ENCODE results near the gene LILRB3.
A peak's percentile ranks its signal among the peaks of the same experiment; 100 is the strongest.
"Not testable (repeated sequence)": the region's sequence is repeated elsewhere in the genome, so short reads cannot be mapped to it uniquely, and the experiment has no call there.

Gene LILRB3

DNA sequence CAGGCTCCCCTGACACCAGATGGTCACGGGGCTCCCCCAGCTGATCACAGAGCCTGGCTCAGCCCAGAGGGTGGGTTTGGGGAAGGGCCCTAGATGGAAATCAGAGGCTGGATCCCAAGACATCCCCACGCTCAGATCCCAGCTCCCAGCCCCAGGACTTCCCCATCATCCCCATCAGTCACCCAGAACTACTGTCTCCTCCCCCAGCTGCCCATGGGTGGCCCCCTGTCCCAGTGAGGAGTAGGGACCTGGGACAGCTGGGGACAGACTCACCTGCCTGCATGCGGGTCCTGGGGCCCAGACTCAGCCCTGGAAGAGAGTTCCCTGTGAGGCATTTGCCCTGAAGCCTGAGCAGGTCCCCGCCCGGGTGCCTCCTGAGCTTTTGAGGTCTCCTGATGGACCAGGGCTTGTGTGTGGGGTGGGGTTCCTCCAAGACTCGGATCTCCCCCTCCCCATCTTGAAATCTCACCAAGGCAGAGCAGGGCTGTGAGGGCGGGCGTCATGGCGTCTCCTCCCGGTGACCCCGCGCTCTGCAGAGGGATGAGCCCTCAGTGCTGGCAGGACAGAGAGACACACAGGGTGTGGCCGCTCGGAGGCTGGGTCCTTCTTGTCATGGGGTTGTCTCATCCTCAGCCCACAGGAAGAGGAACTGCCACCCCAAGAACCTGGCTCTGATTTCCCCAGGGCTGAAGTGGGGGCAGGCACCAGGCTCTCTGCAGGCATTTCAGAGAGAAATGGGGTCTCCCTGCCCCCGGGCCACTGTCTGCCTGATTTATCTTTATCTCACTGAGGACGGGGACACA lies at the start of gene LILRB3:
Gene LILRB3 (minus strand): TSS at position 534 of the 803 bp plus-strand sequence. CDS start 31 bp downstream, at position 503.
- peak in 1 of 2 donors; percentile 58 for DNase-seq

DNA sequence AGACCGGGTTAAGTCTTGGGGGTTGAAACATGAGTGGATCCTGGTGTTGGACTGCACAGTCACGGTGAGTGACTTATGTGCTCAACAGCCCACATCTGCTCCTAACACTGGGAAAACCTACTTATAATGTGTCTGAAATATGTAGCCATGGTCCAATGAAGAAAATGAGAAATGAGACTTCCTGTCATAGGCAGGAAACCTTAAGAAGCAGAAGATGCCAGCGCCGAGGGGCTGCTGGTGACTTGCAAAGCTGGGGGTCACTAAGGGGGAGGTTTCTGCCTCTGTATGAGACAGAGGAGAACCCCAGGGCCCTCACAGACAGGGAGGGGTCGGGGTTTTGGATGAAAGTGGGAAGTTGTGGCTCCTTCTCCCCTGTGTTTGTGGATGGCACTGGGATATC lies 49.4 kb upstream of the LILRB3 start:
- DNase-seq, result not testable (repeated sequence)

- peak in 1 of 2 donors; percentile 57 for DNase-seq
Measured at GRCh38 chr19:54271587-54271986, 48.8 kb upstream of the LILRB3 start.

DNA sequence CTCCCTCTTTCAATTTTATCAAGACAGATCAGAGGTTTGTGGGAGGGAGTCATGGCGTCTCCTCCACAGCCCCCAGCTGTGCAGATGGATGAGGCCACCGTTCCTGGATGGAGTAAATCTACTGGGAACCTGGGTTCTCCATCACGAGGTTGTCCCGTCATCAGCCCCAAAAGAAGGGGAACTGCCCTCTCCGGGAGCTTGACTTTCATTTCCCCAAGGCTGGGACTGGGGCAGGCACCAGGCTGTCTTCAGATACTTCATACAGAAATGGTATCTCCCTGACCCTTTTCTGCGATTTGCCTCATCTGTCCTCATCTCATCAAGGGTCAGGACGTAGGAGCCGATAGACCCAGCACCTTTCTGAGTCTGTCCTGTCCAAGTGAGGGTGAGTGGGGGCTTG lies 48.3 kb upstream of the LILRB3 start:
- DNase-seq, result peak in 1 of 2 donors; percentile 63

DNA sequence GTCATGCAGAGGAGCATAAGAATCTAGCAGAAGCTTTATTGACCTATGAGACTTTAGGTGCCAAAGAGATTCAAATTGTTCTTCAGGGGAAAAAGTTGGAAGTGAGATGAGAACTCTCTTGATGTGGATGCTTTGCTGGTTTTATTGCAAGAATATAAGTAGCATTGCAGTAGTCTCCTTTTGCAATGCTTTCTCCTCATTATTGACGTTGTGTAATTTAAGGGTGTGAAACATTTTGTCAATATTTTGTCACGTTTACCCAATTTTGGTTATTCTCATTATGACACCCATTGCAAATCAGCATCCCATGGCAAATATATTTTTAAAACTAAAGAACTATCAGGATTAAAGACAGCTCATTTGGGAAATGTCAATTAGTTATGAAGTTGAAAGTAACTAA lies 46.1 kb upstream of the LILRB3 start:
- no peak for DNase-seq

- peak; percentile 52 to 76 for DNase-seq
Measured at GRCh38 chr19:54266133-54266532, 43.3 kb upstream of the LILRB3 start.

DNA sequence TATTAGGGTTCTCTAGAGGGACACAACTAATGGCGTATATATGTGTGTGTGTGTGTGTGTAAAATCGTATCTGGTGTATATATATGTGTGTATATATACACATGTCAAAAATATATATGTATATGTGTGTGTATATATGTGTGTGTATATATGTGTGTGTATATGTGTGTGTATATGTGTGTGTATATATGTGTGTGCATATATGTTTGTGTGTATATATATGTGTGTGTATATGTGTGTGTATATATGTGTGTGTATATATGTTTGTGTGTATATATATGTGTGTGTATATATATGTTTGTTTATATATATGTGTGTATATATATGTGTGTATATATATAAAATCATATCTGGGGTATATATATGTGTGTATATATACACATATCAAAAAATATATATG lies 39.7 kb upstream of the LILRB3 start:
- no peak for DNase-seq

GRCh38 chr19:54262066-54262465 lies 39.3 kb upstream of the LILRB3 start:
- DNase-seq, result no peak

DNA sequence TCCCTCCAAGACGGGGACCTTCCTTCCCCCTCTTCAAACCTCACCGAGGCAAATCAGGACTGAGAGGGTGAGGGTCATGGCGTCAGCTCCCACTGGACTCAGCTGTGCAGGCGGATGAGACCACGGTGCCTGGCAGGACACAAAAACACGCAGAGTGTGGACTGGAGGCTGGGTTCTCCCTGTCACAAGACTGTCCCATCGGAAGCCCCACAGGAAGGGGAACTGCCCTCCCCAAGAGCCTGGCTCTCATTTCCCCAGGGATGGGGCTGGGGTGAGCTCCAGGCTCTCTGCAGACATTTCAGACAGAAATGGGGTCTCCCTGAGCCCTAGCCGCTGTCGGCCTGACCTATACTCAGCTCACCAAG lies 34.3 kb upstream of the LILRB3 start, which contains the start of gene LILRB5:
Gene LILRB5 (minus strand): TSS at position 158 of the 365 bp plus-strand sequence. CDS start 80 bp downstream, at position 78.
- DNase-seq, result no peak

- no peak for DNase-seq
Measured at GRCh38 chr19:54256250-54257115, 33.7 kb upstream of the LILRB3 start.

- DNase-seq, result no peak
Measured at GRCh38 chr19:54255105-54255775, 32.4 kb upstream of the LILRB3 start.

DNA sequence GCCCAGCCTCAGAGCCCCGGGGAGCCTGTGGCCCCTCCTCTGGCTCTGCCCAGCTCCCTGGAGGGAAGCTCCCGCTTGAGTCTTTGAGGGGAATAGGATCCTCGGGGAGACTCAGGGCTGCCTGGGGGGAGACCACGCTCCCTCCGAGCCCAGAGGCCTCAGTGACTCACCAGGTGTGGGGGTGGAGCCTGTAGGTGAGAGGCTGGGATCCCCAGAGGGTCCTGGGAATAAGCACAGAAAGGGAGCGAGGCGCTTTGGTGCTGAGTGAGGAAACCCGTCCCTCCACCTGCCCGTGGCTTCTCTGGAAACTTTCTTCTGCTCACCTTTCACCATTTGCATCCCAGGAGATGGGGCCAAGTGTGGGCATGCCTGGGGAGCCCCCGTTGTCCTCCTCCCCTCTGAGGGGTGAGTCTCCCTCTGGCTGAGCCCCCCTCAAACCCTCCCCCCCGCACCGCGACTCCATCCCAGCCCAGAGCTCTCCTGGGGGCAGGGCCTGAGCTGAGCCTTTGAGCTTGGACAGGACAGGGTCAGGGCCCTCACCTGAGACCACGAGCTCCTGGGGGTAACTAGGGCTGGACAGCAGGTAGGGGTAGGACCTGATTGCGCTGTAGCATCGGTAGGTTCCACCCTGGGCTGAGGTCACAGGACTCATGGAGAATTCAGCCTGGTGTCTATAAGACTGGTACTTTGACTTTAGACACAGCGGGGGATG lies 31.5 kb upstream of the LILRB3 start:
- DNase-seq, result no peak

DNA sequence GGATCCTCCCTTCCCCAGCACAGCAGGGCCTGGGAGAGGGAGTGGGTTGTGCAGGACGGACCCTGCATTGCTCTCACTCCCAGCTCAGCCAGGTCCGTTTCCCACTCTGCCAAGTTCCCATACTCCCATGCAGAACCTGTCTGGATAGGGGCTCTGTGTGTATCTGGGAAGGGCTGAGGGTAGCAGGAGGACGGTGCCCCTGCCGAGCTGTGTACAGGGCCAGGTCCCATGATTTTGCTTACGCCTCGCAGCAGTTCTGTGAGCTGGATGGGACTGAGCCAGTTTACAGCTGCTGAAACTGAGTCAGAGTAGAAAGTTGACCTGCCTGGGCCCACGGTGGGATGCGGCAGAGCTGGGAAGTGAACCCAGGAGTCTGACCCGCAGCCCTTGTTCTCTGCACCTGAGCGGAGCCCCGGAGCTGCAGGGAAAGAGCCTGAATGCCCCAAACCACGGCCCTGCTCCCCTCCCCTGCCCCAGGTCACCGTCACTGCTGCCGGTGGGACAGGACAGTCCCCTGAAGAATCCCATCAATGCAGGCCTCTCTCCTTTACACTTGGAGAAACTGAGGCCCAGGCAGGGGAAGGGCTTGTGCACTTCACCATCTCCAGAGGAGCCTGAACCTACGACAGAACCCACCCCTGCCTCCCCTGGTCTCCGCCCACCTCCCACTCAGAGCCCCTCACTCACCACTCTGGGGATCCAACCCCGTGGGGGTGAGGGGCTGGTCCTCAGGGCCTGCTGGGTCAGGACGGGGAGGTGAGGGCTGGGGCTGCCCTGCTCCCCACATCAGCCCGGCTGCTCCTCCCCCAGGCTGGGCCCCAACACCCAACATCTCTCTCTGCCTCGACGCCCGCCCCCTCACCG lies 30.8 kb upstream of the LILRB3 start:
- DNase-seq, result no peak

DNA sequence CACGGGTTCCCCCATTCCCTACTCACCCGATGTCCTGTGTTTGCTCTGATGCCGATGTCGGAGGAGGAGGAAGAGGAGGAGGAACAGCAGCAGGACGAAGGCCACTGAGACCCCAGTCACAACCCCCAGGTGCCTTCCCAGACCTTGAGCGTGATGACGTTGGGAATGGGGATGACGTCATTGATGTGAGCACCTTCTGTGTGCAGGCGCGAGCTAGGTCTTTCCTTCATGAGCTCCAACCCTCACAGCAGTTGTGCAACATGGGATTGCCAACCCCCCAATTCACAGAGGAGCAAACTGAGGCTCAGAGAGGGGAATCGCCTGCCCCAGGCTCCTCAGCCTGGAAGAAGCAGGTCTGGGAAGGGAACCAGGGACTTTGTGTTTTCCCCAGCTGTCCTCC lies 30.0 kb upstream of the LILRB3 start:
- DNase-seq, result no peak

DNA sequence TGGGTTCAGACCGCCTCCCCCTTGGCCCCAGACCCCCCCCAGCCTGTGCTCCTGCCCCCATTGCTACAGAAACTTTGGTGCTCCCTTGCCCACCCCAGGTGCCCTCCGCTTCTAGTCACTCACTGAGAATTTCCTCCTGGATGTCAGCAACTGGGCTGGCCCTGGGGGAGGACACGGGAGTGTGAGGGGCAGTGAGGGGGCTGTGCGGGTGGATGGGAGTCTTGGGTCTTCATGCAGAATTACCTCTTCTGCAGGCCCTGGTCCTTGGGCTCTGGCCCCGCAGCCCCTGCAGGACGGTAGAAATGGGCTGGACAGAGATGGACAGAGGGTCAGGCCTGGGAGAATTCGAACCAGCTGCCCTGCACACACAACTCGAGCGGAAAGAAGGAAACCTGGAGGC lies 29.4 kb upstream of the LILRB3 start:
- DNase-seq, result no peak

GRCh38 chr19:54248016-54248601 lies 25.3 kb upstream of the LILRB3 start:
- peak; percentile 25 to 70 for DNase-seq

DNA sequence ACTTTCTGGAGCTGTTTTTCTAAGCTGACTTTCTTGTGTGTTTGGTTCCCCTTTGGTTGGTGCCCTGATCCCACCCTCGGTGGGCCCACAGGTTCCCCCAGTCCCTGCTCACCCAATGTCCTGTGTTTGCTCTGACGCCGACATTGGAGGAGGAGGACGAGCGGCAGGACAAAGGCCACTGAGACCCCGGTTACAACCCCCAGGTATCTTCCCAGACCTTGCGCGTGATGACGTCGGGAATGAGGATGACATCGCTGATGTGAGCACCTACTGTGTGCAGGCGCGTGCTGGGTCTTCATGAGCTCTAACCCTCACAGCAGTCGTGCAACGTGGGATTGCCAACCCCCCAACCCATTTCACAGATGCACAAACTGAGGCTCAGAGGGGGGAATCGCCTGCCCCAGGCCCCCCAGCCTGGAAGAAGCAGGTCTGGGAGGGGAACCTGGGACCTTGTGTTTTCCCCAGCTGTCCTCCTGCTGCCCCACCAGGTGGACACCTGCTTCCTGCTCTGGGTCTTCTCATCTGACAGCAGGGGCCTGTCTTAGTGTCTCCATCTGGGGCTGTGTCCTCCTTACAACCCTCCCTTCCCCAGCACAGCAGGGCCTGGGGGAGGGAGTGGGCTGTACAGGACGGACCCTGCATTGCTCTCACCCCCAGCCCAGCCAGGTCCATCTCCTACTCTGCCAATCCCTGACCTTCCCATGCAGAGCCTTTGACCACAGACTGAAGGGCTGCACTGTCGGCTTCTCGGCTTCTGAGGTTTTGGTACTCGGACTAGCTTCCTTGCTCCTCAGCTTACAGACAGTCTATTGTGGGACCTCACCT lies 24.5 kb upstream of the LILRB3 start:
- no peak for DNase-seq

- no peak for DNase-seq
Measured at GRCh38 chr19:54245936-54246335, 23.1 kb upstream of the LILRB3 start.

DNA sequence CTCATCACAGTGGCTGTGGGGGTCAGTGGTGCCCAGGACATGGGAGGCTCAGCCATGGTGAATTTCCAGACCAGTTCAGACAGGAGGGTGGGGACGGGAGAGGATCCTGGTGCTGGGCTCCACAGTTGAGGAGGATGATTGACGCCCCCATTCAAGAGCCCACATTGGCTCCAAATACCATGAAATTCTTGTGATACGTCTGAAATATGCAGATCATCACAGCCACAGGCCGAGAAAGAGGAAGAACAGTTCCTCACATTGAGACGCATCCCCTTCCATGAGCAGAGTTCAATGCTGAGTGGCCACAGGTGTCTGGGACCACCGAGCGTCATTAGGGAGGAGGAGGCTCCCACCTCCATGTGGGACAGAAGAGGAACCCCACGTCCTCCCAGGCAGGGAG lies 21.0 kb upstream of the LILRB3 start:
- not testable (repeated sequence) for DNase-seq

DNA sequence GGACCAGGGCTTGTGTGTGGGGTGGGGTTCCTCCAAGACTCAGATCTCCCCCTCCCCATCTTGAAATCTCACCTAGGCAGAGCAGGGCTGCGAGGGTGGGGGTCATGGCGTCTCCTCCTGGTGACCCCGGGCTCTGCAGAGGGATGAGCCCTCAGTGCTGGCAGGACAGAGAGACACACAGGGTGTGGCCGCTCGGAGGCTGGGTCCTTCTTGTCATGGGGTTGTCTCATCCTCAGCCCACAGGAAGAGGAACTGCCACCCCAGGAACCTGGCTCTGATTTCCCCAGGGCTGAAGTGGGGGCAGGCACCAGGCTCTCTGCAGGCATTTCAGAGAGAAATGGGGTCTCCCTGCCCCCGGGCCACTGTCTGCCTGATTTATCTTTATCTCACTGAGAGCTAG lies 19.8 kb upstream of the LILRB3 start, which contains the start of gene LILRA6:
Gene LILRA6 (minus strand): TSS at position 145 of the 400 bp plus-strand sequence.
- DNase-seq, result peak in 1 of 2 donors; percentile 46

Measured in CD4-positive, alpha-beta T cell treated with Interleukin-4 for 1 hour (primary cell).